ENCODE data around the gene LEF1. TPM values are rescaled to one million over a fixed set of nuclear protein-coding genes. Genes with fewer than 3 reads are reported as not detected.

LEF1 gene
- total and polyA plus RNA-seq, 8 donors = 0.81 to 11.0 (median 3.0) TPM; not detected in 2

GRCh38 chr4:108103099-108103862, 65.5 kb downstream of the LEF1 start:
- H3K9me3 ChIP-seq = no peaks in the 10 kb centered on the region
- no peak for DNase-seq
- H3K27ac ChIP-seq = no peak overlapping the region
- H3K36me3 ChIP-seq = no peaks in the 10 kb centered on the region
- H3K27me3 ChIP-seq = no peaks in the 10 kb centered on the region
- TF ChIP-seq CTCF (IDR thresholded peaks at IDR 0.05) (no peak), POLR2AphosphoS5 (IDR thresholded peaks at IDR 0.05) (no peak), POLR2A (IDR thresholded peaks at IDR 0.05) (no peak), EP300 (IDR thresholded peaks at IDR 0.05) (no peak)
- no peaks in the 10 kb centered on the region for H3K4me1 ChIP-seq
- intact Hi-C loops (cut with DNase I; ENCODE audit: low total_unique reads) = no loop called here
- 73 to 85% (median 84%) methylated on average over 5 of the region's 5 CpGs for WGBS, 5 donors
- H3K4me3 ChIP-seq = no peak overlapping the region

- 32 to 50% (median 34%) methylated on average over 1 of the region's 1 CpG for WGBS, 5 donors
- Histone ChIP-seq H3K9me3 (no peaks in the 10 kb centered on the region), H3K27ac (no peak overlapping the region), H3K4me3 (no peak overlapping the region), H3K36me3 (no peaks in the 10 kb centered on the region), H3K4me1 (no peaks in the 10 kb centered on the region), H3K27me3 (no peaks in the 10 kb centered on the region)
- intact Hi-C loops (cut with DNase I; ENCODE audit: low total_unique reads) = no loop called here
- TF ChIP-seq POLR2AphosphoS5 (IDR thresholded peaks at IDR 0.05) (no peak), CTCF (IDR thresholded peaks at IDR 0.05) (no peak), EP300 (IDR thresholded peaks at IDR 0.05) (no peak), POLR2A (IDR thresholded peaks at IDR 0.05) (no peak)
- DNase-seq = no peak
Observed at GRCh38 chr4:108100827-108101226, 67.9 kb downstream of the LEF1 start.

DNA sequence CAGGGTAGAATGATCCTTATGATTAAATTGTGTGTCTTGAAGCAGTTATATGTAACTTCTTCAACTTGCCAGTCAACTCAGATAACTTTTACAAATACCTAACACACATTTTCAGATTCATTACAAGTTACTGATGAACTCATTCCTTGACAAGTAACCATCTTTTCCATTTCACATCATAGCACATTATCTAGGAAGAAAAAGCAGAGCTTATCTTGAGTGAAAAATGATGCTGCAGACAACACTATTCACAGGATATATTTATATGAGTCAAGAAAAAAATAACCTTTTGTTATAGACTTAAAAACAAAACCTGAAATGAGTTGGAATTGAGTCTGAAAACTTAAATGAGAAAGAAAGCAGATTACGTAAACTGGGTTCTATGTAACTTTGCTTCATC, 68.9 kb downstream of the LEF1 start:
- intact Hi-C loops (cut with DNase I; ENCODE audit: low total_unique reads) = no loop called here
- Histone ChIP-seq H3K4me1 (no peaks in the 10 kb centered on the region), H3K27ac (no peak overlapping the region), H3K4me3 (no peak overlapping the region), H3K36me3 (no peaks in the 10 kb centered on the region), H3K9me3 (no peaks in the 10 kb centered on the region), H3K27me3 (no peaks in the 10 kb centered on the region)
- DNase-seq = no peak
- WGBS, 5 donors = 94 to 97% (median 94%) methylated on average over 1 of the region's 1 CpG
- TF ChIP-seq POLR2A (IDR thresholded peaks at IDR 0.05) = no peak
- TF ChIP-seq CTCF (IDR thresholded peaks at IDR 0.05) = no peak
- TF ChIP-seq EP300 (IDR thresholded peaks at IDR 0.05) = no peak
- TF ChIP-seq POLR2AphosphoS5 (IDR thresholded peaks at IDR 0.05) = no peak

DNA sequence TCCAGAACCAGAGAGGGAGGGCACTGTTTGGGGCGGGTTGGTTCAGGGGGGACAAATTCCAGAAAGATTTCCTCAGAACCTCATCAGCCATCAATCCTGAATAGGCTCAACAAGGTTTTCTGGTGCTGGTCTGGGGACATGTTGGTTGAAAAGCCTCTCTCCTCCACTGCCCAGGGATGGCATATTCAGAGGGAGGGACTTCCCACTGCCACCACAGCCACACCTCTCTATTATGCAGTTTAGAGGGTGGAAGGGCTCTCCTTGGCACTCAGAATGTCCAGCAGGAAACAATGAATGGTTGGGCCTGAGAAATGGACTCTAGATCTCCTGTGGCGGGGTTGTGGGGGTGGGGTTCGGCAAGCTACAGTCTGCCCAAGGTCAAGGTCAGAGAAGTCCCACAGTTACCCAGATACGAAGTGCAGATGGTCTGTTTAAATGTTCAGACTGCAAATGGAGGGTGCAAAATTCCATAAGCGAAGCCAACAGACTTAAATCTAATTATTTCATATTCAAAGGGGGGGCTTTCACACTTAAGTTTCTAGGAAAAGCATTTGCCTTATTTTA, 70.7 kb downstream of the LEF1 start:
- no peak overlapping the region for H3K27ac ChIP-seq
- TF ChIP-seq POLR2A (IDR thresholded peaks at IDR 0.05) (no peak), EP300 (IDR thresholded peaks at IDR 0.05) (no peak), POLR2AphosphoS5 (IDR thresholded peaks at IDR 0.05) (no peak), CTCF (IDR thresholded peaks at IDR 0.05) (no peak)
- H3K9me3 ChIP-seq = no peaks in the 10 kb centered on the region
- H3K27me3 ChIP-seq = no peaks in the 10 kb centered on the region
- no peak for DNase-seq
- no peak overlapping the region for H3K4me3 ChIP-seq
- intact Hi-C loops (cut with DNase I; ENCODE audit: low total_unique reads) = no loop called here
- 64 to 81% (median 71%) methylated on average over 5 of the region's 5 CpGs for WGBS, 5 donors
- H3K36me3 ChIP-seq = no peaks in the 10 kb centered on the region
- H3K4me1 ChIP-seq = no peaks in the 10 kb centered on the region

All from stomach (tissue), 9 donors.